MCF 10A (cell line): ENCODE results near the gene CAMTA1. TPM values are rescaled to one million over a fixed set of nuclear protein-coding genes. Genes with fewer than 3 reads are reported as not detected.

Experiments
- BruUV-seq: library from RNA; stranded (reverse); fragments of 400-500 nt; replicated peaks from 2 replicates; lab custom pipeline; 2021; lab: Mats Ljungman, UMichigan
- CTCF ChIA-PET: fragments of 300-600 bp; sonication (Branson Sonifier 250); formaldehyde crosslinking; extraction: SDS; loops from one replicate; lab custom pipeline; 2021; ENCODE audit warnings: antibody characterized with exemption, inconsistent platforms; lab: Yijun Ruan, JAX
- POLR2A ChIA-PET: fragments of 300-600, 350-650 bp; sonication (Branson Sonifier 250); formaldehyde crosslinking; extraction: SDS; loops from one replicate; lab custom pipeline; 2020; ENCODE audit warnings: antibody characterized with exemption, inconsistent platforms; lab: Yijun Ruan, JAX
- DNase-seq: peaks from one replicate; pipeline ENCODE4 v3.0.0-alpha.2; 2018; ENCODE audit not compliant: unreplicated experiment
- H3K27ac Mint-ChIP-seq: one replicate; pipeline ENCODE4 v1.8.0; 2022; ENCODE audit warnings: mild to moderate bottlenecking, low read depth, mixed read lengths; ENCODE audit not compliant: unreplicated experiment
- H3K27me3 Mint-ChIP-seq: one replicate; pipeline ENCODE4 v1.8.0; 2022; ENCODE audit warnings: mixed read lengths; ENCODE audit not compliant: insufficient read depth, unreplicated experiment
- H3K36me3 Mint-ChIP-seq: one replicate; pipeline ENCODE4 v1.8.0; 2022; ENCODE audit warnings: mild to moderate bottlenecking, moderate library complexity, mixed read lengths; ENCODE audit not compliant: insufficient read depth, unreplicated experiment
- H3K4me1 Mint-ChIP-seq: one replicate; pipeline ENCODE4 v1.8.0; 2022; ENCODE audit warnings: mixed read lengths; ENCODE audit not compliant: insufficient read depth, unreplicated experiment
- H3K4me3 Mint-ChIP-seq: one replicate; pipeline ENCODE4 v1.8.0; 2022; ENCODE audit warnings: mild to moderate bottlenecking, moderate library complexity, mixed read lengths; ENCODE audit not compliant: unreplicated experiment
- H3K9me3 Mint-ChIP-seq: one replicate; pipeline ENCODE4 v1.8.0; 2022; ENCODE audit warnings: mixed read lengths; ENCODE audit not compliant: unreplicated experiment
- CTCF ChIP-seq: fragments of 200-600 bp; IDR thresholded peaks from one replicate; pipeline ENCODE4 v1.8.0; 2022; ENCODE audit warnings: antibody characterized with exemption, mild to moderate bottlenecking; ENCODE audit not compliant: unreplicated experiment
- intact Hi-C: fragments of 100-400 bp; cut with micrococcal nuclease; formaldehyde crosslinking; loops from 2 replicates; pipeline ENCODE4 v1.14.1; 2022
- total RNA-seq: library from RNA; stranded (reverse); gene quantifications from 2 replicates; pipeline ENCODE4 v1.2.3, GENCODE V29; 2022

CAMTA1 gene
- total RNA-seq, 1 experiment from 2014 or later = 74.1 TPM

GRCh38 chr1:7171574-7171973 lies 386.3 kb downstream of the CAMTA1 start:
- ChIA-PET CTCF (no interaction called here), POLR2A (no interaction called here)
- H3K4me1 Mint-ChIP-seq = no peaks in the 10 kb centered on the region
- no peak overlapping the region for H3K27ac Mint-ChIP-seq
- H3K36me3 Mint-ChIP-seq = no peaks in the 10 kb centered on the region
- peaks cover 30% of the 10 kb centered on the region for H3K27me3 Mint-ChIP-seq
- no peak overlapping the region for H3K4me3 Mint-ChIP-seq
- no peaks in the 10 kb centered on the region for H3K9me3 Mint-ChIP-seq
- no peak for TF ChIP-seq CTCF
- DNase-seq = no peak
- BruUV-seq = no TSS peak
- intact Hi-C loops = no loop called here

GRCh38 chr1:7172804-7173203 lies 387.6 kb downstream of the CAMTA1 start:
- Mint-ChIP-seq H3K27ac (no peak overlapping the region), H3K4me3 (no peak overlapping the region), H3K9me3 (no peaks in the 10 kb centered on the region), H3K27me3 (peaks cover 36% of the 10 kb centered on the region), H3K4me1 (no peaks in the 10 kb centered on the region), H3K36me3 (no peaks in the 10 kb centered on the region)
- CTCF ChIA-PET = interaction anchor here (0.5 kb wide), 1 partner anchor 495 kb away, joined by 3 read pairs; no protein-coding TSS in a partner anchor
- no peak for TF ChIP-seq CTCF
- intact Hi-C loops = no loop called here
- BruUV-seq = no TSS peak
- POLR2A ChIA-PET = no interaction called here
- DNase-seq = no peak

GRCh38 chr1:7174561-7174960 lies 389.3 kb downstream of the CAMTA1 start:
- CTCF ChIA-PET = interaction anchor here (0.6 to 1.4 kb wide), 2 partner anchors 20 to 132 kb away, joined by 3 to 4 read pairs; no protein-coding TSS in a partner anchor
- POLR2A ChIA-PET = no interaction called here
- DNase-seq = no peak
- no peak for TF ChIP-seq CTCF
- H3K27me3 Mint-ChIP-seq = peaks cover 47% of the 10 kb centered on the region
- intact Hi-C loops = no loop called here
- no peaks in the 10 kb centered on the region for H3K4me1 Mint-ChIP-seq
- BruUV-seq = no TSS peak
- no peak overlapping the region for H3K27ac Mint-ChIP-seq
- peaks cover 6% of the 10 kb centered on the region for H3K9me3 Mint-ChIP-seq
- no peak overlapping the region for H3K4me3 Mint-ChIP-seq
- no peaks in the 10 kb centered on the region for H3K36me3 Mint-ChIP-seq

- intact Hi-C loops = no loop called here
- peaks cover 12% of the 10 kb centered on the region for H3K9me3 Mint-ChIP-seq
- no peak overlapping the region for H3K4me3 Mint-ChIP-seq
- BruUV-seq = no TSS peak
- DNase-seq = no peak
- no peaks in the 10 kb centered on the region for H3K36me3 Mint-ChIP-seq
- CTCF ChIA-PET = interaction anchor here (1.4 kb wide), 1 partner anchor 133 kb away, joined by 4 read pairs; no protein-coding TSS in a partner anchor
- H3K4me1 Mint-ChIP-seq = no peaks in the 10 kb centered on the region
- peaks cover 54% of the 10 kb centered on the region for H3K27me3 Mint-ChIP-seq
- no peak overlapping the region for H3K27ac Mint-ChIP-seq
- TF ChIP-seq CTCF = no peak
- POLR2A ChIA-PET = no interaction called here
Measured at GRCh38 chr1:7174980-7175906, 390.0 kb downstream of the CAMTA1 start.
